ENCODE results near the gene KRT10. TPM values are rescaled to one million over a fixed set of nuclear protein-coding genes. Genes with fewer than 3 reads are reported as not detected.

Gene KRT10
- total and polyA plus RNA-seq, 9 of the 15 experiments (the other 6 are each of a cell fraction or from before 2014, with no cell fraction given), result 47.0 to 179 (median 76.2) TPM

DNA sequence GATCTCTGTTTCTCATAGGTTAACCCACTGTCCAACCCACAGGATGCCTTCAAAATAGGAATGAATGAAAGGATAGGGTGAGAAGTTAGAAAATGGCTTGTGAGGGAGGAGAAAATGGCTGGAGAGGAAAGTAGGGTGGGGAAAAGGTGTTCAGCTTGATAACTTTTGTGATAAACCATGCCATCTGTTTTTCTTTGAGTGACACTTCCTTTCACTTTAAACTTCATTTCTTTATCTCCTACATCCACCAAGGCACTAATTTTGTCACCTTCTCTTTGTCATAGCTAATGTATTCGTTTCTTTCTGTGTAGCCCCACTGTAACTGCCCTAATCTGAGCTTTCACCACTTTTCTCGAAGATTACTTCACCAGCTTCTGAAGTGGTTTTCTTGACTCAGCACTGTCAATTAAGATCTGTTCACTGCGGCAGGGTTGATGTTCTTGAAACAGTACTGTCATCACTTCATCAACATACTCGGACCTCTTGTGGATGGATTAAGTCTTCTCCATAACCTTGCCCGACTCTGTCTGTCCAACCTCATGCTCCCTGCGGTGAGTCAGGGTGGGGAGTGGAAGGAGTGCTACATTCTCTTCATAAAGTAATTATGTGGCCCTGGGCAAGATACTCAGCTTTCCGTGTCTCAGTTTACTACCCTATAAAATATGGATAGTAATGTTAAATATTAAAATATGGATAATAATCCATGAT is 5.5 kb upstream of the KRT10 start:
- ATAC-seq (peak; percentile 96), DNase-seq (ENCODE audit: extremely low read depth in 1 of 4, low spot score in 3 of 4) (peak; percentile 79 to 95 (median 84)), FAIRE-seq (peak; percentile 99)
- Histone ChIP-seq H3K9me3 (replicated peaks; ENCODE audit: control insufficient read depth, insufficient read depth, low read depth, low read length) (no peaks in the 10 kb centered on the region), H3K27me3 (ENCODE audit: control insufficient read depth in 2 of 2, insufficient read depth in 2 of 2, low read length in 2 of 2) (no peaks in the 10 kb centered on the region), H3K79me2 (ENCODE audit: control insufficient read depth, insufficient read depth, low read length) (peaks cover 68% of the 10 kb centered on the region), H3K27ac (ENCODE audit: extremely low read depth, low read depth, low read length) (peak overlapping the region; percentile 88), H3K4me2 (ENCODE audit: insufficient read depth, low read length) (peak overlapping the region; percentile 81), H4K20me1 (replicated peaks; ENCODE audit: control insufficient read depth, insufficient read depth, low read length) (no peaks in the 10 kb centered on the region), H2AFZ (ENCODE audit: low read depth, low read length) (peak overlapping the region; percentile 35), H3K36me3 (ENCODE audit: control insufficient read depth, insufficient read depth, low read length) (peaks cover 9% of the 10 kb centered on the region; the same call in 2 of the 3 replicates), H3K9ac (ENCODE audit: insufficient read depth in 1 of 2, low read depth in 2 of 2, low read length in 2 of 2) (peak overlapping the region in 1 of 2 experiments; percentile 88; a peak in 2 of 4 replicates), H3K9me1 (ENCODE audit: control insufficient read depth, insufficient read depth, low read length) (no peaks in the 10 kb centered on the region), H3K4me3 (peak overlapping the region; percentile 27), H3K4me1 (replicated peaks in 1 of 2; ENCODE audit: control insufficient read depth in 2 of 2, insufficient read depth in 2 of 2, low read length in 2 of 2) (peaks cover 22 to 45% of the 10 kb centered on the region in 2 experiments)
- ChIA-PET CTCF (ENCODE audit: low intra/inter-chr PET ratio) (no interaction called here), POLR2A (interaction anchor here (0.6 to 1.7 kb wide), 8 partner anchors 9 to 1461 kb away, joined by 3 to 14 read pairs (median 4); no protein-coding TSS in a partner anchor)
- intact Hi-C loops (cut with micrococcal nuclease), result loop anchor here (1.0 kb wide), 1 partner anchor 8 kb away; no protein-coding TSS in a partner anchor
- in situ Hi-C loops (cut with MboI), result no loop called here
- BruUV-seq (replicated peaks), result no TSS peak
- WGBS (ENCODE audit: insufficient coverage, low coverage, missing lambda C conversion rate), result 0% methylated on average over 7 of the region's 7 CpGs
- peak; percentile 92 for TF ChIP-seq FOXM1 (IDR thresholded peaks at IDR 0.05; ENCODE audit: low read depth)
- no peak for TF ChIP-seq FOXM1 (CRISPR knock-in tag; IDR thresholded peaks at IDR 0.05; ENCODE audit: low read depth)
- TF ChIP-seq, protein P1, sequence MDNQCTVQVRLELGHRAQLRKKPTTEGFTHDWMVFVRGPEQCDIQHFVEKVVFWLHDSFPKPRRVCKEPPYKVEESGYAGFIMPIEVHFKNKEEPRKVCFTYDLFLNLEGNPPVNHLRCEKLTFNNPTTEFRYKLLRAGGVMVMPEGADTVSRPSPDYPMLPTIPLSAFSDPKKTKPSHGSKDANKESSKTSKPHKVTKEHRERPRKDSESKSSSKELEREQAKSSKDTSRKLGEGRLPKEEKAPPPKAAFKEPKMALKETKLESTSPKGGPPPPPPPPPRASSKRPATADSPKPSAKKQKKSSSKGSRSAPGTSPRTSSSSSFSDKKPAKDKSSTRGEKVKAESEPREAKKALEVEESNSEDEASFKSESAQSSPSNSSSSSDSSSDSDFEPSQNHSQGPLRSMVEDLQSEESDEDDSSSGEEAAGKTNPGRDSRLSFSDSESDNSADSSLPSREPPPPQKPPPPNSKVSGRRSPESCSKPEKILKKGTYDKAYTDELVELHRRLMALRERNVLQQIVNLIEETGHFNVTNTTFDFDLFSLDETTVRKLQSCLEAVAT (IDR thresholded peaks at IDR 0.05), result peak; percentile 49 to 81; a peak in 3 of 4 replicates
- peak; percentile 58; the same call in 1 of the 2 replicates for TF ChIP-seq ZNF274 (IDR thresholded peaks at IDR 0.05; ENCODE audit: borderline replicate concordance, low read depth, low read length)
- TF ChIP-seq SMARCB1 (IDR thresholded peaks at IDR 0.05; ENCODE audit: insufficient read length, low read depth), result peak; percentile 92
- TF ChIP-seq, protein P2, sequence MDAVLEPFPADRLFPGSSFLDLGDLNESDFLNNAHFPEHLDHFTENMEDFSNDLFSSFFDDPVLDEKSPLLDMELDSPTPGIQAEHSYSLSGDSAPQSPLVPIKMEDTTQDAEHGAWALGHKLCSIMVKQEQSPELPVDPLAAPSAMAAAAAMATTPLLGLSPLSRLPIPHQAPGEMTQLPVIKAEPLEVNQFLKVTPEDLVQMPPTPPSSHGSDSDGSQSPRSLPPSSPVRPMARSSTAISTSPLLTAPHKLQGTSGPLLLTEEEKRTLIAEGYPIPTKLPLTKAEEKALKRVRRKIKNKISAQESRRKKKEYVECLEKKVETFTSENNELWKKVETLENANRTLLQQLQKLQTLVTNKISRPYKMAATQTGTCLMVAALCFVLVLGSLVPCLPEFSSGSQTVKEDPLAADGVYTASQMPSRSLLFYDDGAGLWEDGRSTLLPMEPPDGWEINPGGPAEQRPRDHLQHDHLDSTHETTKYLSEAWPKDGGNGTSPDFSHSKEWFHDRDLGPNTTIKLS (IDR thresholded peaks at IDR 0.05; ENCODE audit: borderline replicate concordance, low read depth), result peak; percentile 37; the same call in 1 of the 2 replicates
- TF ChIP-seq SP1 (CRISPR knock-in tag; IDR thresholded peaks at IDR 0.05), result peak; percentile 60; the same call in 1 of the 2 replicates
- TF ChIP-seq XRCC5 (IDR thresholded peaks at IDR 0.05; ENCODE audit: low read depth, low read length), result 0 out of 2 replicates have a peak, but pooled peaks have one; percentile 54
- peak; percentile 89 for TF ChIP-seq ZNF24 (IDR thresholded peaks at IDR 0.05)
- peak in 1 of 2 experiments; percentile 79; a peak in 1 of 4 replicates for TF ChIP-seq MAZ (CRISPR knock-in tag; conservative IDR thresholded peaks at IDR 0.05 in 1 of 2, IDR thresholded peaks at IDR 0.05 in 1 of 2)
- peak; percentile 95 for TF ChIP-seq ZNF766 (CRISPR knock-in tag; conservative IDR thresholded peaks at IDR 0.05)
- TF ChIP-seq NFE2 (IDR thresholded peaks at IDR 0.05; ENCODE audit: low read depth), result peak; percentile 88
- TF ChIP-seq ZEB2 (IDR thresholded peaks at IDR 0.05), result peak; percentile 99
- TF ChIP-seq SMARCC2 (IDR thresholded peaks at IDR 0.05; ENCODE audit: low read depth), result peak; percentile 90
- TF ChIP-seq GATAD2A (IDR thresholded peaks at IDR 0.05), result peak; percentile 13
- TF ChIP-seq, protein P3, sequence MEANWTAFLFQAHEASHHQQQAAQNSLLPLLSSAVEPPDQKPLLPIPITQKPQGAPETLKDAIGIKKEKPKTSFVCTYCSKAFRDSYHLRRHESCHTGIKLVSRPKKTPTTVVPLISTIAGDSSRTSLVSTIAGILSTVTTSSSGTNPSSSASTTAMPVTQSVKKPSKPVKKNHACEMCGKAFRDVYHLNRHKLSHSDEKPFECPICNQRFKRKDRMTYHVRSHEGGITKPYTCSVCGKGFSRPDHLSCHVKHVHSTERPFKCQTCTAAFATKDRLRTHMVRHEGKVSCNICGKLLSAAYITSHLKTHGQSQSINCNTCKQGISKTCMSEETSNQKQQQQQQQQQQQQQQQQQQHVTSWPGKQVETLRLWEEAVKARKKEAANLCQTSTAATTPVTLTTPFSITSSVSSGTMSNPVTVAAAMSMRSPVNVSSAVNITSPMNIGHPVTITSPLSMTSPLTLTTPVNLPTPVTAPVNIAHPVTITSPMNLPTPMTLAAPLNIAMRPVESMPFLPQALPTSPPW (CRISPR knock-in tag; IDR thresholded peaks at IDR 0.05), result peak; percentile 65; the same call in 1 of the 2 replicates
- peak; percentile 98 to 99 for TF ChIP-seq KDM1A (IDR thresholded peaks at IDR 0.05)
- peak; percentile 59 for TF ChIP-seq POLR2B (IDR thresholded peaks at IDR 0.05; ENCODE audit: low read depth, partially characterized antibody)
- TF ChIP-seq RBM25 (IDR thresholded peaks at IDR 0.05; ENCODE audit: low read depth, low read length, severe bottlenecking), result peak; percentile 7
